GM04503 (cell line): Measurements from ENCODE around the gene FAT1.

Experiments used
- DNase-seq: peaks from one replicate; pipeline ENCODE4 v3.0.0-alpha.2; 2012; ENCODE audit warnings: low read depth

Gene FAT1

GRCh38 chr4:186749611-186750281, 26.1 kb upstream of the FAT1 start:
- DNase-seq: no peak

GRCh38 chr4:186746581-186746980, 22.9 kb upstream of the FAT1 start:
- no peak for DNase-seq

GRCh38 chr4:186743261-186743660, 19.6 kb upstream of the FAT1 start:
- no peak for DNase-seq

DNA sequence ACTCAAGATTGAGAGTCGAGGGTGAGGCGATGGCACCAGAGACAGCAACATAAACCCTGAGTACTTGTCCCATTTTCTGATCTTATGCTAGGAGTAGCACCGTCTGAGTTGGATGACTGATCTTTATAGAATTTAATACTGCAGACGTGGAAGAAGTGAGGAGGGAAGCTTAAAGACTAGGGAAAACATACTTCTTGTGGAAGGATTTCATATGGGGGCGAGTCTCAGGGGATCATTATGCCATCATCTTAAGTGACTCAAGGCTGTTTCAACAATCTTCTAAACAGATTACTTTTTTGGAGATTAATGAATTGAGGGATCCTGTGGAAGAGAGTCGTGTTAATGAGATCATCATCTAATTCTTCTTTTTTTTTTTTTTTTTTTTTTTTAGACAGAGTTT, 17.2 kb upstream of the FAT1 start:
- DNase-seq: peak; percentile 5

DNA sequence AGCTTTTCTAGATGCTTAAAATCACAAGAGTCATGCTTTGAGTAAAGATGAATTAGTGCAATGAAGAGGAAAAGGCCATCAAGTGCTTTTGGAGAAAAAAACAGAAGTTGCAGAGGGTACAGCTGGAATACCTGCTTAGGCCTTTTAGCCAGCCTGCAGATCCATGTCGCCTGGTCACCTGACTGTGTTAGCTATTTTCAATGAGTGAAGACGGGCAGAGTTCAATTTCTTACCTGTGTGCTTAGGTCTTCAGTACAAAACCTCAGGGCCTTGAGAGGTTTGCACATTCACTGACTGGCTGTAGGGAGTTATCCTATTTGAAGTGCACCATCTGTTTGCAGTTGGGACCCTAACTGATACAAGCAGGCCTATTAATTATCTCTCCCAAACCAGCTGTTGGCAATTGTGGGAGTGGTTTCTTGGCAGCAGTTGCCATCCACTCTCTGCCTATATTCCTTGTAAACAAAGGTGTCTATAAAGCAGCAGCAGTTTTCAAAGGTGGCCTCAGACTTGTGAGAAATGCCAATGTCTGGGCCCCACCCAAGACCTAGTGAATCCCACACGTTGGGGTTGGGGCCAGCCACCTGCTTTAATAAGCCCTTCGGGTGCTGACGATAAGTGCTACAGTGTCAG, 16.3 kb upstream of the FAT1 start:
- no peak for DNase-seq

GRCh38 chr4:186739317-186739716, 15.7 kb upstream of the FAT1 start:
- DNase-seq: no peak

DNA sequence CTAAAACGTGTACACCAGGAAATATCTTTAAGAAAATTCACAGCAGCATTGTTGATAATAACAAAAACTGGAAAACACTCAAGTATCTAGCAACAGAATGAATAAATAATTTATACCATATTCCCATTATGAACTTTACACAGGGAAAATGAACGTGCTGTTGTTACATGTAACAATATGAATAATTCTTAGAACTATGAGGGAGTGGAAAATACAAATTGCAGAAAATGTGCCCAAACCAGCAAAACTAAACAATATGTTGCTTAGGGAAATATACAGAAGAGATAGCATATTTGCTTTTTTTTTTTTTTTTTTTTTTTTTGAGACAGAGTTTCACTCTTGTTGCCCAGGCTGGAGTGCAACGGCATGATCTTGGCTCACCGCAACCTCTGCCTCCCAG, 14.8 kb upstream of the FAT1 start:
- DNase-seq: no peak

DNA sequence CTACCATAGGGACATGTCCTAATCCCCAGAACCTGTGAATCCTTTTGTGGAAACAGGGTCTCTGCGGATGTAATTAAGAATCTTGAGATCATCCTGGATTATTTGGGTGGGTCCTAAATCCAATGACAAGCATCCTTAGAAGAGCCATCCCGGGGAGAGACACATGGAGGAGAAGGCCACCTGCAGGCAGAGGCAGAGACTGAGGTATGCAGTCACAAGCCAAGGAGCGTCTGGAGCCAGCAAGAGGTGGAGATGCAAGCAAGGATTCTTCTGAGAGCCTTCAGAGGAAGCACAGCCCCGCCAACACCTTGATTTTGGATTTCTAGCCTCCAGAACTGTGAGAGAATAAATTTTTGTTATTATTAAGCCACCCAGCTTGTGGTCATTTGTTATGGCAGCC, 13.8 kb upstream of the FAT1 start:
- DNase-seq: no peak

GRCh38 chr4:186736466-186736865, 12.8 kb upstream of the FAT1 start:
- DNase-seq: no peak

- no peak for DNase-seq
Measured at GRCh38 chr4:186734251-186734650, 10.6 kb upstream of the FAT1 start.

- no peak for DNase-seq
Measured at GRCh38 chr4:186733778-186734177, 10.1 kb upstream of the FAT1 start.

DNA sequence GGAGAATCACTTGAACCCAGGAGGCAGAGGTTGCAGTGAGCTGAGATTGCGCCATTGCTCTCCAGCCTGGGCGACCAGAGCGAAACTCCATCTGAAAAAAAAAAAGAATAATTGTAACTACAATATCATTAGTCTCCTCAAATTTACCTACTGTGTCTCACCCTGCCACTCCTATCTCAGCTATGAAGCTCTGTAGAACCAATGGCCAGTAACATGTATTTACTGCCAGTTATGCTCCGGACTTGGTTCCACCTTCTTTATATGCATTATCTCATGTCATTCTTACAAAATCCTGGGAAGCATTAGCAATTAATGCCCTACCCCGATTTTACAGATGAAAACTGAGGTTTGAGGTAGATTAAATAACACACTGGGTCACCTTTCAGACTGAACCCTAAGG, 7.0 kb upstream of the FAT1 start:
- DNase-seq: no peak

- DNase-seq: no peak
Measured at GRCh38 chr4:186729856-186730255, 6.2 kb upstream of the FAT1 start.

- peak; percentile 61 for DNase-seq
Measured at GRCh38 chr4:186728631-186729271, 5.1 kb upstream of the FAT1 start.

DNA sequence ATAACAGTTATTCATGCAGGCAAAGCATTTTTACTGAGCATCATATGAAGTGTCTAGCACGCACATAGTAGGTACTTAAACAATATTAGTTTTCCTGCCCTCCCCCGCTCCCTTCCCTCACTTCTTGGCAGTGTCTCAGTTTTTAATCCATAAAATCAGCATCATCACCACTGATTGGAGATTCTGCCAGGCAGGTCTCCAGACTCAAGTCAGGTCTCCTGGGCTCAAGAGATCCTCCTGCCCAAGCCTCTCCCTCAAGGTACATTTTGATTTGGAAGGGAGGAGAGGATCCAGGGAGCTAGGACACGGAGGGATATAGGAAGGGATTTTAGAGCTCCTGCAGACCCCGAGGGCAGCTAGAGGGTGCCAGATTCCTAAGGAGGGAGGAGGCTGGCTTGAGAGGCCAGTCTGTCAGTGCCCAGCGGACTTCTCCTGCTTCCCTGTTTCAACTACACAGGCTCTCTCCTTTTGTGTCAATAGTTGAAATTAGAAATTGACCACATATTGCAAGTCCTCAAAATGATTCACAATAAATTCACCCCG, 4.4 kb upstream of the FAT1 start:
- peak; percentile 6 for DNase-seq

DNA sequence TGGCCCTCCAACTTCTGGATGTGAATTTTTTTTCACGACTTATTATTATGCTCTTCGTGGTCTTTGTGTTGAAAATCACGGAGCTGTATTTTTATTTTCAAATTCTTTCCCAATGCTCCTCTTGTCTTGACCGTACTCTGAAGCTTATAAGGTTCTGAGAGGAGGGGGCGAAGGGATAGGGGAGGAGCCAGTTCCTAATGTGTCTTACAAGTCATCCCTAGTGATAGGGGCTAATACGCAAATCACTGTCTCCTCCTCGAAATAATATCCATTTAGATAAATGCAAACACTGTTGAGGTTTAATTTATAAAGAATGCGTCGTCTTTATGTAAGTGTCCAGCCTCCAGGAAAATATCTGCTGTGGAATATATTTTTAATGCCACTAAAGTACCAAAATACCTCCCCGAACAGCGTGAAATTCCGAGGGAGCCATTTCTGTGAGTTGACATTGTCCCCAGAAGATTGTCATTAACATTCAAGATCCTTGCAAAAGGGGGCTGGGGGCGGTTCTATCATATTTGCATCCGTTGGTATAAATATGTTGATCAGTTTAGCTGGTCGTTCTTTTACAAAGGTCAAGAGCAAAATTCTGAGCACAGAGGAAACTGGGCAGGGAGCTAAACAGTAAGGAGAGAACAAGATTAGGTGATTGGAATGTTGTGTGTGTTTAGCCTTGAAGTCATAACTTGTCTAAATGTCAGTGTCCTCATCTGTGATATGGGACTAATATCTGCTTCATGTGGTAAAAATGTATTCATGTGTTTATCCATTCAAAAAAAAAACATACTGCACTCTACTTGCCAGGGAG, 3.7 kb upstream of the FAT1 start:
- peak; percentile 5 for DNase-seq

GRCh38 chr4:186726426-186727168, 2.9 kb upstream of the FAT1 start:
- DNase-seq: peak; percentile 20

- DNase-seq: peak; percentile 37
Measured at GRCh38 chr4:186725469-186726425, 2.1 kb upstream of the FAT1 start.

DNA sequence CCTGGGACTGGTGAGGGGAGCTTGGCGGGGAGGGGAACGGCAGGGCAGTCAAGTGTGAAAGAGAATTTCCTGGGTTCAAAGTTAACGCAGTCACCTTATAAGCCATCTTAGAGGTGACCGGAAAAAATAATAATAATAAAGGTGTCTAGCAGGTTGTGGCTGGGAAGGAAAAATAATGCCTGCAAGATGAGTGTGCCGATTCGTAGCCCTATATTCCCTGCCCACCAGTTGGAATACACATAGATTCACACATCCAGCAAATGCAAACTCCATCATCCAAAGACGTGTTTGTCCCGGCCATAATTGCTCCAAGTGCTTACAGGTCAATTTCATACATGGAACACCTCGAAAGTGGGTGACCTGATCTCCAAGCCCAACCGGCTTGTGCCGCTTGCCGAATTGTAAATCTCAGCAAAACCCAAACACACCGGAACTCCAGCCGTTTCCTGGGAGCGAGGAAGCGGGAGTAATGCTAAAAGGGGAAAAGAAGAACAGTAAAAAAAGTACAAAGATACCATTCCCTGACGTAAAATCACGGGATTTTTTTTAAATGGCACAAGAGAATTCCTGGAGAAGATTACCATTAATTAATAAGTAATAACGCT, 1.3 kb upstream of the FAT1 start:
- peak; percentile 10 for DNase-seq
